ENCODE results near the gene HOPX.
"Not testable (repeated sequence)": the region's sequence is repeated elsewhere in the genome, so short reads cannot be mapped to it uniquely, and the experiment has no call there.

HOPX gene

DNA sequence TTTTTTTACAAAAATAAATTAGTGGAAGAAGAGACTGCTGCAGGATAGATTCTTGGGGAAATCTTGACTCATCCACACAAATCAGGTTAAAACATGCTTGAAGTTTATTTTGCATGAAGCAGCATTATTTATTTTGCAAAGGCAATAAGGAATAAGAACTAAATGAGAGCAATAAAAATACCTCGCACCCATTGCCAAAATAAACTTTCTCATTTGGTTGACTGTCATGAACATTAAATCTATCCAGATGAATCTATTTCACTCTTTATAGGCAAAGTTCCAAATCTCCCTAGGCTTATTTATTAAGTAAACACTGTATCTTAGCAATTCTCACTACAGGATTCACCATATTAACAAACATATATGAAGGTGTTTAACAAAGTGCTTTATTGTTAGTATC is 58.9 kb downstream of the HOPX start:
- TF ChIP-seq, protein P1, sequence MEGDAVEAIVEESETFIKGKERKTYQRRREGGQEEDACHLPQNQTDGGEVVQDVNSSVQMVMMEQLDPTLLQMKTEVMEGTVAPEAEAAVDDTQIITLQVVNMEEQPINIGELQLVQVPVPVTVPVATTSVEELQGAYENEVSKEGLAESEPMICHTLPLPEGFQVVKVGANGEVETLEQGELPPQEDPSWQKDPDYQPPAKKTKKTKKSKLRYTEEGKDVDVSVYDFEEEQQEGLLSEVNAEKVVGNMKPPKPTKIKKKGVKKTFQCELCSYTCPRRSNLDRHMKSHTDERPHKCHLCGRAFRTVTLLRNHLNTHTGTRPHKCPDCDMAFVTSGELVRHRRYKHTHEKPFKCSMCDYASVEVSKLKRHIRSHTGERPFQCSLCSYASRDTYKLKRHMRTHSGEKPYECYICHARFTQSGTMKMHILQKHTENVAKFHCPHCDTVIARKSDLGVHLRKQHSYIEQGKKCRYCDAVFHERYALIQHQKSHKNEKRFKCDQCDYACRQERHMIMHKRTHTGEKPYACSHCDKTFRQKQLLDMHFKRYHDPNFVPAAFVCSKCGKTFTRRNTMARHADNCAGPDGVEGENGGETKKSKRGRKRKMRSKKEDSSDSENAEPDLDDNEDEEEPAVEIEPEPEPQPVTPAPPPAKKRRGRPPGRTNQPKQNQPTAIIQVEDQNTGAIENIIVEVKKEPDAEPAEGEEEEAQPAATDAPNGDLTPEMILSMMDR (IDR thresholded peaks at IDR 0.05; ENCODE audit: extremely low read depth, missing control alignments) = no peak
- DNase-seq (ENCODE audit: low spot score) = no peak

DNA sequence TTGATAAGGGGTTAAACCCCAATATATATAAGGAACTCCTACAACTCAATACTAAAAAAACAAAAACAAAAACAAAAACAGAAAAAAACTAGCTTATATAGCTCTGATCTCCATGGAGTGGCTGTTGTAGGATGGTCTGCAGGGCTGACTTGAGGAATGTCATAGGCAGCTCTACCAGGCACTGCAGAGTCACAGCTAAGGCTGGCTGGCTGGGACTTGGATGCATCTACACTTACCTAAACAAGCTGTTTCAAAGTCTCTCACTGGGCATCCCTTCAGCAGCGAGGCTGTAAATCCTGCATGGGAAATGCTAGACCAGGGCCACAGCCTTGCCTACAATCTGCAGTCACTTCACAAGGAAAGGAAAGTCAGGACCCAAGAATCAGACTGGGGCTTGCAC is 61.3 kb downstream of the HOPX start:
- TF ChIP-seq, protein P1 (IDR thresholded peaks at IDR 0.05; ENCODE audit: extremely low read depth, missing control alignments) = no peak
- DNase-seq (ENCODE audit: low spot score) = no peak

DNA sequence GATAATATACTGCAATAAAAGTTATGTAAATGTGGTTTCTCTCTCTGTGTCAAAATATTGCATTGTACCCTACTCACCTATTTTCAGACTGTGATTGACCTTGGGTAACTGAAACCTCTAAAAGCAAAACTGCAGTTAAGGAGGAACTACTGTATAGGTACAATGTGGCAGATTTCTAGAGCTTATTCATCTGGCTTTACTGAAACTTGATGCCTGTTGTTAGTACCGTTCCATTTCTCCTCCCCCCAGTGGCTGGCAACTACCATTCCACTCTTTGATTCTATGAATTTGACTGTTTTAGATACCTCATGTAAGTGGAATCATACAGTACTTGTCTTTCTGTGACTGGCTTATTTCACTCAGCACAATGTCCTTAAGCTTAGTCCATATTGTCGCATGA is 61.9 kb downstream of the HOPX start:
- TF ChIP-seq, protein P1 (IDR thresholded peaks at IDR 0.05; ENCODE audit: extremely low read depth, missing control alignments) = no peak
- DNase-seq (ENCODE audit: low spot score) = no peak

DNA sequence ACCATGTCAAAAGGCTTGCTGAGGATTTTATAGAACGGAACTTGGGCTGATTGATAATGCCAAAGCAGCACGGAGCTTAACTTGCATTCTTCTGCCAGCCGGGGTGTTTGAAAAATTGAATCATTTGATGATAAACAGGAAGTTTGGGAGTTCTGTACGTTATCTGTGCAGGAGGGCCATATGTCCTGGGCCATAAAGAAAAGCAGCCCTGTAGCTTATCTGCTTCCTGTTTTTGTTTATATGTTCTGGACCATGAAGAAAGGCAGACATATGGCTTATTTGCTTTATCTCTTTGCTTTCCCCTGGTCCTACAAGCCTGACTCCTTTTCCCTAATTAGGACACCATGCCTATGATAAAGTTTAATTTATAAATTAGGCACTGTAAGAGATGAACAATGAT is 62.4 kb downstream of the HOPX start:
- DNase-seq (ENCODE audit: low spot score) = no peak
- TF ChIP-seq, protein P1 (IDR thresholded peaks at IDR 0.05; ENCODE audit: extremely low read depth, missing control alignments) = no peak

DNA sequence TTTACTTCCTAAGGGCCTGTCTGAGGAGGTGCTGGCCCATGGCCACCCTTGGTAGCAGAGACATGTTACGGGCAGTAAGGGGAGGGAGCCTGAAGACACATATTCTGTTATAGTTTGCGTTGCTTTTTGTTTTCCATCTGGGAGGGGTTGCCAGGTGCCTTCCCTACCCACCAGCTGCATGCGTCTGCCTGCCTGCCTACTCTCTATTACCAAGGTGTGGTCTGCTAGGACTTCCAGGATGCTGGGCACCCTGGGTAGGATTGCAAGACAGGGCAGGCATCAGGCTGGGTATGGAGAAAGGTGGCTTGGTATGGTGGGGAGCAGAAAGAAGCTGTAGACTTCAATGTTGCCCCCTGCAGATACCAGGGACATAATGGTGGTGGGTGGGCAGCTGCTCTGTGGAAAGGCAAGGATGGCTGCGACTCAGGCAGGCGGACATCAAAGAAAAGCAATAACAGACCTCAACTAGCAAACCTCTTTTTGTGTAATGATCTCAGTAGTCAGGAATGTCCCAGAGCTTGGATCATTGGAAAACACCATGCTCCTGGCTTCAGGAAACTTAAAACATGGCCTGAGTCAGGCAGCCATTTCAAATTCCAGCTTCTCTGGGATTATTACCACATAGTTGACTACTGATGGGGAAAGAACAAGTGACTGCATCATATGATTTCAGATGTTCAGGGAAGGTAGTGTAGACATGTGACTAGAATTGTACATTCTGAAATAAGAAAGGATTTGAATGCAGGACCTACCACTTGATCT is 67.8 kb downstream of the HOPX start:
- TF ChIP-seq, protein P1 (IDR thresholded peaks at IDR 0.05; ENCODE audit: extremely low read depth, missing control alignments) = no peak
- no peak for DNase-seq (ENCODE audit: low spot score)

DNA sequence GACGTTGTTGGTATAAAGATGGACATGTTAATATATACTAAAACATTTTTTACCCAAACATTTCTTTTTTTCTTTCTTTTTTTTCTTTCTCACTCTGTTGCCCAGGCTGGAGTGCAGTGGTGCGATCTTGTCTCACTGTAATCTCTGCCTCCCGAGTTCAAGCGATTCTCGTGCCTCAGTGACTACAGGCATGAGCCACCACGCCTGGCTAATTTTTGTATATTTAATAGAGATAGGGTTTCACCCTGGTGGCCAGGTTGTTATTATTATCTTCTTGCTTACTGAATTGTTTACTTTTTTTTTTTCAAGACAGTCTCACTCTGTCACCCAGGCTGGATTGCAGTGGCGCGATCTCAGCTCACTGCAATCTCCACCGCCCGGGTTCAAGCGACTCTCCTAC is 68.8 kb downstream of the HOPX start:
- TF ChIP-seq, protein P1 (IDR thresholded peaks at IDR 0.05; ENCODE audit: extremely low read depth, missing control alignments) = no peak
- DNase-seq (ENCODE audit: low spot score) = no peak

DNA sequence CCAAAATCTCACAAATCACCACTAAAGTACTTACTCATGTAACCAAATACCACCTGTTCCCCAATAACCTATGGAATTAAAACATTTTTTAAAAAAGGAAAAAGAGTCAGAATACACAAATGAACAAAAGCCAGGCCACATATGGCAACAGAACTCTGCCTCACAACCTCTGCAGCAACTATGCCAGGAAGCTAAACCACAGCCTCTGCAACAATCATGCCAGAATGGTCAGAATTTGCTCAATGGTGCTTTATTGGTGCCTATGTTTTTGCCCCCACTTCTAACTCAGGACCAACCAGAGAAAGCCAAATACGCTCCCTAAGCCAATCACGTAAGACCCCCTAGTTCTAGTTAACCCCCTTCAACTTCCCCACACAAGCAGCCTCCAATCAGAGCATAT is 69.6 kb downstream of the HOPX start:
- no peak for DNase-seq (ENCODE audit: low spot score)
- TF ChIP-seq, protein P1 (IDR thresholded peaks at IDR 0.05; ENCODE audit: extremely low read depth, missing control alignments) = no peak

DNA sequence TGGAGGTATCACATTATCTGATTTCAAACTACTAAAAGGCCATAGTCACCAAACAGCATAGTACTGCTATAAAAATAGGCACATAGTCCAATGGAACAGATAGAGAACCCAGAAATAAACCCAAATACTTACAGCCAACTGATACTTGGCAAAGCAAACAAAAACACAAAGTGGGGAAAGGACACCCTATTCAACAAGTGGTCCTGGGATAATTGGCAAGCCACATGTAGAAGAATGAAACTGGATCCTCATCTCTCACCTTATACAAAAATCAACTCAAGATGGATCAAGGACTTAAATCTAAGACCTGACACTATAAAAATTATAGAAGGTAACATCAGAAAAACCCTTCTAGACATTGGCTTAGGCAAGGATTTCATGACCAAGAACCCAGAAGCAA is 70.9 kb downstream of the HOPX start:
- DNase-seq (ENCODE audit: low spot score) = not testable (repeated sequence)

All from GM20000 (cell line).